Neuronal stem cell (in vitro differentiated cells): ENCODE data around the gene KIF26A.

Experiments used
- small RNA-seq: library from polyadenylated mRNA; stranded (forward); fragments of <200 nt; extraction: miRNeasy Mini kit (QIAGEN cat#:217004); gene quantifications from one replicate; pipeline ENCODE3, GENCODE V24; 2013; ENCODE audit not compliant: insufficient read depth

Gene KIF26A

Small RNA genes lying within 50 kb of the gene (small RNA-seq; reads per million reads assigned to genes)
- gene MIR203A: 36.7 reads per million, percentile 90 among the genes with 10 or more reads in this experiment
